ENCODE data around the gene CAD.

Gene CAD

DNA sequence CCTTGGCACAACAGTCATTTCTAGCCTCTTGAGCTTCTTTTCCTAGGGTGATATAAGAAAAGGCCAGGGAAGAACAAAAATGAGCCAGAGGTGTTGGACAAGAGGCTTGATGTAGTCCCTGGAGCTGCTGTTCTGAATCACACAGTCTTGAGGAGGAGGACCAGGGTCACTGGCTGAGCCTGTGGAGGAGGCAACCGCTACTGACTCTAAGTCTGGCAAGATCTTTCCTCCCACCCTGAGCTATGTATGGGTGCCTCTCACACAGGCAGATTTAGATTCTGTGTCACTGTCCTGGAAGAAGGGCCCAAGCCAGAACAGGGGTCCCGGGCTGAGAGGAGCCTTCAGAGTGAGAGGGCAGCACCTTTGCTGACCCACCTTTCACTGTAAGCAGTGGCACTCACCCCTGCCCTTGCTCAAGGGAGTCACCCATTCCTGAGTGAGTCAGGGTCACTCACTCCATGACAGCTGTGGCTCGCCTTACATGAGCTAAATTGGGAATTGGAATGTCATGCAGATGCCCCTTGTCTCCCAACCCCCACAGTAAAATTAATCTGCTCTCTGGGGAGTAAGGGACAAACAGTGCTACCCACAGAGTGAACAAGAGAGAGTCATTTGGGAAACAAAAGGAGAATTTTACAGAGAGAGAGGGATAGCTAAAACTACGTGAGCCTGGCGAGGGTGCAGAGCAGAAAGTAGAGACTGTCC is 64.8 kb downstream of the CAD start, which contains the start of gene TRIM54:
Gene TRIM54 (plus strand): TSS at position 575 of the 705 bp plus-strand sequence. CDS start 303 bp downstream, outside the sequence.
- DNase-seq (ENCODE audit: low read depth), result no peak

DNA sequence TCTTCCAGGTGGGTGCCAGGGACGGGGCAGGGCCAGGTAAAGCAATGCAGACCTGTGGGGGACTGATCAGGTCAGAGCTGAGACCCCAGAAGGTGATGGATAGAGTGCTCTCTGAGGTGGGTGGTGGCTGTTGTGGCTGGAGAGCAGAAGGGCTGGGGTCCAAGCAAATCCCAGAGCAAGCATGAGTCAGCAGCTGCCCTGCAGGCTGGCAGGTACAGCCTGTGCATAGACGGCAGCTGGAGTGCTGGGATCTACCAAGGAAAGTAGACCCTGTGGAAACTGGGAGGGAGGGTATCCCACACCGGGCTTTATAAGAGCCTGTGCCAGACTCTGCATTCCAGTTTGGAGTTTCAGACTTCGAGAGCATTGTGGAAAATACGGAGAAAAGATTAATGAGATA is 65.7 kb downstream of the CAD start:
- DNase-seq (ENCODE audit: low read depth), result no peak

DNA sequence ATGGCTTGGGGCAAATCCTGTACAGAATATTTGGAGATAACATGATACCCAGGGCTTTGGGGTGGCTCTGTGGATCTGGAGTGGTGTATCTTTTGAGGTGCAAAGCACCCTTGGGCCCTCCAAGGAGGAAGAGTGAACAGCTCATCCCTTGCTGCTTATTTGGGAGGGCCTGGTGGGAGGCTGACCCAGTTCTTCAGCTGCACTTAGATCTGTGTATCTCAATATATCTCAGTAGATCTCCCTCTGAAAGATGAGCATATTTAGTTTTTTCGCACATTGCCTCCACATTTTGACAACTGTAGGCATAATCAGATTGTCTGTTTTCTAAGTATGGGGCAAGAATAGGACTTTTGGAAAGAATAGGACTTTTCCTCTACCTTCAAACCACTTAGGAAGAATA is 67.8 kb downstream of the CAD start:
- no peak for DNase-seq (ENCODE audit: low read depth)

DNA sequence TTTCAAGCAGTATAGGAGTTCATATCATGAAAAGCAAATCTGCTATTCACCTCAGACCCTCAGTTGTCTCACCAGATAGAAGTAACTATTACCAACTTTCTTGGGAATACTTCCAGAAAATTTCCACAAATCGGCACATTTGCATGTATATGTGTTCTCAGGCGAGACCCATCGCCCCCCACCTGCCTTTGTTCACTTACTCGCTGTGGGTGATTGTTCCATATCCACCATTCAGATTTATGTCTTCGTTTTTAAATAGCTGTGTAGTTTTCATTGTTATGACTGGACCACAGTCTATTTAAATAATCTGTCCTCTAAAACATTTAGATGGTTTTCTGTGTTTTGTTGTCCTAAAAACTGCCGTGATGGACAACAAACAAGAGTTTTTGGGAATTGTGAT is 68.3 kb downstream of the CAD start:
- DNase-seq (ENCODE audit: low read depth), result no peak

DNA sequence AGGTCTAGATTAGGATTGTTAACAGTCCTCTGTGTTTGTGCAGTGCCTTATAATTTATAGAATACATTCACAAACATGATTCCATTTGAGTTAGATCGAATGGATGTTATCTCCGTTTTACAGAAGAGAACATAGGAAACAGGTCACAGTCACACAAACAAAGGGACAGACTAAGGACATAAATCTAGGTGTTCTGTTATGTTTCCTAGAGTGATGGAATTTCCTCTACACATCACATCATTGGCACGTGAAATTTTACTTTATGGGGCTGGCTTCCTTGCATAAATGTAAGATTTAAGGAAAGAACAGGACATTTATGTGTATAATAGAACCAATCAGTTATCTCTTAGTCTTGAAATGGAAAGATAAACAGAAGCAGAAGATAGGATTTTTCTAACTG is 71.4 kb downstream of the CAD start:
- no peak for DNase-seq (ENCODE audit: low read depth)

DNA sequence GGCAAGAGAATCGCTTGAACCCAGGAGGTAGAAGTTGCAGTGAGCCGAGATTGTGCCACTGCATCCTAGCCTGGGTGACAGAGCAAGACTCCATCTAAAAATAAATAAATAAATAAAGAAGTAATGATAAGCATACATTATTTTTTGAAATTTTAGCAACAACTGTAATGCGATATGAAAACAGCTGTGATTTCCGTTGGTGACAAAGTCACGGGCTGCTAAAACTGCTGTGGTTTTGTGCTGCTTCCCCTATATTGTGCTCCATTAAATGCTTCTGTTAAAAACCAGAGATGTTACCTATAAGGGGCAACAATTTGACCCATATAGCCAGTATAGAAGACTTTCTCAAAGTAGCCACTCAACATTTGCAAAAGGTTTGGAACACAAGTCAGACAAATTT is 73.4 kb downstream of the CAD start:
- DNase-seq (ENCODE audit: low read depth), result no peak

DNA sequence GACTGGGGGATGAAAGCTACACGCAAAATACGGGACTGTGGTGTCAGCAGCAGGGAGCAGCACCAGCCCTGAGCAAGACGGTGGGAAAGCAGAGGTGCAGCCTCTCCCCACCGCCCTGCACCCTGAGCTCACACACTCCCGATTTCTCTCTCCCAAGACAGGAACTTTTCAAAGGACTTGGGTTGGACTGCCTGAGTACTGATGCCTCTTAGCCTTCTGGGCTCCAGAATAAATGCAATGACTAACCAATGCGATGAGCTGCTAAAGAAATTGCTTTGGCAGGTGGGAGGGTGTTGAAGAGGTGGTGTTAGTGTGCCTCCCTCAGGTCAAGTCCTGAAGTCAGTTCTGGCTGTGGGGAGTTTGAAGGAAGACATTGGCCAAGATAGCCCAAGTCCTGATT is 74.7 kb downstream of the CAD start:
- DNase-seq (ENCODE audit: low read depth), result no peak

Data from stimulated activated CD4-positive, alpha-beta T cell treated with anti-CD3 and anti-CD28 coated beads, Interleukin-2, amount 100 ng/mL, for 4 hours (primary cell).